ENCODE measurements around the gene CSF2.

CSF2 gene

DNA sequence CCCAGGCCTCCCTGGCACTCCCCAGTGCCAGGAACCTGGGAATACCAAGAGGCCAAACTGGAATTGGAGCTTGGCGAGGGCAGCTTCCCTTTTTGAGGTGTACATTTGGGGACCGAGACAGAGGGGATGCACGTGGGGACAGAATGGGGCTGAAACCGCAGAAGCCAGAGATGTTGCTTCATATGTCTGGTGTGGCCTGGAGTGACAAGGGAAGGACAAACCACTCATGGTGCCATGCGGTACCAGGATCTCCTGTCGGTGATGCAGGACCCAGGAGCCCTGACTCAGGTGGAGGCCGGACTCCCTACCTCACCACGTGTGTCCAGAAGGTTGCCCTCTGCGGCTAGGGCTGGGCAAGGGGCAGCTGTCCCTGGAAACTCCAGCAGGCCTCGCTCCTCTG lies 4.0 kb upstream of the CSF2 start:
- ChIA-PET CTCF (interaction anchor here (0.6 to 9.3 kb wide), 4 partner anchors 8 to 66 kb away, joined by 3 to 111 read pairs (median 5); no protein-coding TSS in a partner anchor), POLR2A (no interaction called here)
- TF ChIP-seq, protein P1, sequence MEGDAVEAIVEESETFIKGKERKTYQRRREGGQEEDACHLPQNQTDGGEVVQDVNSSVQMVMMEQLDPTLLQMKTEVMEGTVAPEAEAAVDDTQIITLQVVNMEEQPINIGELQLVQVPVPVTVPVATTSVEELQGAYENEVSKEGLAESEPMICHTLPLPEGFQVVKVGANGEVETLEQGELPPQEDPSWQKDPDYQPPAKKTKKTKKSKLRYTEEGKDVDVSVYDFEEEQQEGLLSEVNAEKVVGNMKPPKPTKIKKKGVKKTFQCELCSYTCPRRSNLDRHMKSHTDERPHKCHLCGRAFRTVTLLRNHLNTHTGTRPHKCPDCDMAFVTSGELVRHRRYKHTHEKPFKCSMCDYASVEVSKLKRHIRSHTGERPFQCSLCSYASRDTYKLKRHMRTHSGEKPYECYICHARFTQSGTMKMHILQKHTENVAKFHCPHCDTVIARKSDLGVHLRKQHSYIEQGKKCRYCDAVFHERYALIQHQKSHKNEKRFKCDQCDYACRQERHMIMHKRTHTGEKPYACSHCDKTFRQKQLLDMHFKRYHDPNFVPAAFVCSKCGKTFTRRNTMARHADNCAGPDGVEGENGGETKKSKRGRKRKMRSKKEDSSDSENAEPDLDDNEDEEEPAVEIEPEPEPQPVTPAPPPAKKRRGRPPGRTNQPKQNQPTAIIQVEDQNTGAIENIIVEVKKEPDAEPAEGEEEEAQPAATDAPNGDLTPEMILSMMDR (IDR thresholded peaks at IDR 0.05; ENCODE audit: insufficient read depth, low read length, missing control alignments): no peak
- no peak for DNase-seq (ENCODE audit: low read depth, low spot score)
- H3K4me3 ChIP-seq (ENCODE audit: low read depth, low read length): no peak overlapping the region

DNA sequence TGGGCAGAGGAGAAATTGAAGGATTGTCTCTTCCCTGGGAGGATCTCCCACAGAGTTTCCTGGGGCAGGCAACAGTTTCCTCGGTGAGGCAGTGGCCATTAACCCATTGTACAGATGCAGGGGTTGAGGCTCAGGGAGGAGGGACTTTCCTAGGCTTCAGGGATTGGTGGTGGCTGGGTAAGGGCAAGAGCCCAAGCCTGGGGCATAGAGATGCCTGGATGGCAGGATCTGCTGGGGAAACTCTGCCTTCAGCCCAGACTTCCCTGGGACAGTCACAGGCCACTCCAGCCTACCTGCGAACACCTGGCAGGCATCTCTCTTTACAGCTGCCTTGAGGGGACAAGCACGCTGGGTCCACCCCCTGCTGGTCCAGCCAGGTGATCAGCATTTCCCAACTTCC lies 3.6 kb upstream of the CSF2 start:
- no peak overlapping the region for H3K4me3 ChIP-seq (ENCODE audit: low read depth, low read length)
- TF ChIP-seq, protein P1 (IDR thresholded peaks at IDR 0.05; ENCODE audit: insufficient read depth, low read length, missing control alignments): no peak
- ChIA-PET POLR2A (no interaction called here), CTCF (interaction anchor here (0.6 to 9.3 kb wide), 4 partner anchors 8 to 66 kb away, joined by 3 to 111 read pairs (median 5); no protein-coding TSS in a partner anchor)
- no peak for DNase-seq (ENCODE audit: low read depth, low spot score)

DNA sequence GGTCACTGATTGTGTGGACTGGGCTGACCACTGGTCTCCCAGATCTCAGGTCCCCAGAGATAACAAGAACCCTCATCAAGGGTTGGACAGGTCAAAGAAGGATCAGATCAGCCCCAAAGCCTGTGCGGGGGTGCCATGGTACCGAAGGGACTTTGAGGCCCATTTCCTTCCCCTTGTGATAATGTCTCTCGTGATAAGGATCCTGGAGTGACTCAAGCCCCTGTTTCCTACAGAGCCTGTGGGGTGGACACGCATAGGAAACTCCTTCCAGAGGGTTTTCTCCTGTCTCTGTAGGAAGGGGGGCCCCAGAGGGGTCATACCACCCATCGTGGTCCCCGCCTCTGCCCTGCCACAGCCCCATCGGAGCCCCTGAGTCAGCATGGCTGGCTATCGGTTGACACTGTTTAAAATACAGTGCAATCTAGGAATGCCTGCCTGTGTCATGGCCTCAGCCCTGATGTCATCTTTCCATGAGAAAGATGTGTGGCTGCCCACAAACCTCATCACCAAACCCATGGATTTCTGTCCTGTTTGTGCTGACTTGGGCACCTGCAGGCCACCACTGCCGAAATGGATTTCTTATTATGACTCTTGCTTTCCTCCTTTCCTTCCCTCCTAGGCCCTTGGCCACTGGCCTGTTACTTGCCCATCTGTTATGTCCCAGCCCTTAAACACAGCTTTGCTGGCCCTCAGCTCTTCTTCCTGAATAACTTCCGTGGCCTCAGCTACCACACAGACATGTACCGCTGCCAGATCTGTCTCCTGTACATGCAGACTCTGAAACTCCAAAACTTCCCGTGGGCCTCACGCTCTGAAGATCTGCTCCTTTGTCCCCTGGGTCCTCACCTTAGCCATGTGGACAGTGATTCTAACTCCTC lies 2.9 kb upstream of the CSF2 start:
- CTCF ChIA-PET: interaction anchor here (1.3 to 5.7 kb wide), 3 partner anchors 7 to 109 kb away, joined by 3 to 63 read pairs (median 6); no protein-coding TSS in a partner anchor
- no peak overlapping the region for H3K4me3 ChIP-seq (ENCODE audit: low read depth, low read length)
- DNase-seq (ENCODE audit: low read depth, low spot score): no peak
- POLR2A ChIA-PET: no interaction called here
- TF ChIP-seq, protein P1 (IDR thresholded peaks at IDR 0.05; ENCODE audit: insufficient read depth, low read length, missing control alignments): no peak

DNA sequence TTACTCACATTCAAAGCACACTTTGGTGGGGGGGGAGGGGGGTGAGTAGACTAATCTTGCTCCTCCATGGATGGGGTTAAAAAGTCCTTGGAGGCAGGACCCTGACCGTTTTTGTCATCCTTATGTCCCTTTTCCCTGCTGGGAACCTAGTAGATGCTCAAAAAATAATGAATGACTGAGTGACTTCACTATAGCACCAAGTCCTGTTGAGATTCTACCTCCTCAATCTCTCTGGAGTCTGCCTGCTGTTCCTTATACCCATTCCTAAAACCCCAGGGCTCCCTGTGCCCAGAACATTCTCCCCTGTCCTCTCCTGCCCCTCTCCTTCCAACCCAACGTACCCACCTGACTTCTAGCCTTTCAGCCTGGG lies 2.3 kb upstream of the CSF2 start:
- CTCF ChIA-PET: interaction anchor here (1.3 to 5.7 kb wide), 3 partner anchors 8 to 108 kb away, joined by 3 to 63 read pairs (median 6); no protein-coding TSS in a partner anchor
- H3K4me3 ChIP-seq (ENCODE audit: low read depth, low read length): no peak overlapping the region
- POLR2A ChIA-PET: no interaction called here
- TF ChIP-seq, protein P1 (IDR thresholded peaks at IDR 0.05; ENCODE audit: insufficient read depth, low read length, missing control alignments): no peak
- DNase-seq (ENCODE audit: low read depth, low spot score): no peak

DNA sequence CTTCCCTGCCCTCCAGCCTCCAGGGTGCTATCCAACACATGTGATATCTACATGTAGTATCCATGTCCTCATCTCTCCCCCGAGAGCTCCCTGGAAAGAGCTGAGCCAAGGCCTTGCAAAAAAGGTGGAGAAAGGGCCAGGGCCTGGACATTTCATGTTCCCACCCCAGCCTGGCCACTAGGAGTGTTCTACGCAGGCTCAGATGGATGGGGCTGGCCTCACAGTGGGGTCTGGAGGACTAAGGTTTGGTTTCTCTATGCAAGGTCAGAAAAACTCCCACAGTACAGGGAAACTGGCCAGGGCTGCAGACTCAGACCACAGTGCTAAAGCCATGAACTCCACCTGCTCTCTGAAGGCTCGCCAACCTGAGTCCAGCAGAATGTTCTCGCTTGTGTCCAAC lies 1.5 kb upstream of the CSF2 start:
- CTCF ChIA-PET: interaction anchor here (0.8 to 5.7 kb wide), 5 partner anchors 8 to 108 kb away, joined by 3 to 63 read pairs (median 6); no protein-coding TSS in a partner anchor
- no peak overlapping the region for H3K4me3 ChIP-seq (ENCODE audit: low read depth, low read length)
- POLR2A ChIA-PET: no interaction called here
- TF ChIP-seq, protein P1 (IDR thresholded peaks at IDR 0.05; ENCODE audit: insufficient read depth, low read length, missing control alignments): no peak
- DNase-seq (ENCODE audit: low read depth, low spot score): no peak

DNA sequence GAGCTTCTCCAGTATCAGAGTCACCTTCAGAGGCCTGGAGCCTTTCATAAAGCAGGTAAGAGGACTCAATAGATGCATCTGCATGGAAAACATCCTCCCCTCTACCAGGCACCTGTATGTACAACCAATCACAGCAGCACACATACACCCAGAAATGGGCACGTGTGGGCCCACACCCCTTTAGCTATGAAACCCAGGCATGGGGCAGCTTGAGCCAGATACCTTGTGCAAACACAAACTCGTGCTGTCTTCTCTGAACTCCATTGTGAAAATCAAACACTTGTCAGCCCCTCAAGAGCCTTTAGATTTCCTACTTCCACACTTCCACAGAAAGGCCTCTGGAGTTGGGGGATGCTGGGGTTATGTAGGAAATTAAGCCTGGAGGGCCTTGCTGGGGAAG lies 1.1 kb upstream of the CSF2 start:
- ChIA-PET CTCF (interaction anchor here (0.8 to 5.7 kb wide), 8 partner anchors 9 to 107 kb away, joined by 3 to 63 read pairs (median 4); no protein-coding TSS in a partner anchor), POLR2A (no interaction called here)
- TF ChIP-seq, protein P1 (IDR thresholded peaks at IDR 0.05; ENCODE audit: insufficient read depth, low read length, missing control alignments): no peak
- no peak overlapping the region for H3K4me3 ChIP-seq (ENCODE audit: low read depth, low read length)
- no peak for DNase-seq (ENCODE audit: low read depth, low spot score)

Measured in AG04449 (cell line).